H1 (cell line): ENCODE results near the gene NEGR1. TPM values are rescaled to one million over a fixed set of nuclear protein-coding genes. Genes with fewer than 3 reads are reported as not detected.

Experiments used
- CTCF ChIA-PET: fragments of 300-600 bp; sonication (Branson Sonifier 250); formaldehyde crosslinking; loops from one replicate; lab custom pipeline; 2021; ENCODE audit not compliant: partially characterized antibody; lab: Charles Lee
- POLR2A ChIA-PET: fragments of 300-600 bp; sonication (Branson Sonifier 250); formaldehyde crosslinking; loops from one replicate; lab custom pipeline; 2021; ENCODE audit warnings: inconsistent platforms; ENCODE audit not compliant: partially characterized antibody; lab: Charles Lee
- DNase-seq, 2 experiments: peaks; one replicate each; pipeline versions ENCODE4 v3.0.0 to v3.0.0-alpha.2; 2010 to 2022; ENCODE audit warnings: low spot score in 2 of 2, low read depth in 1 of 2, mixed read lengths in 1 of 2
- FAIRE-seq: peaks from 2 replicates; lab custom pipeline; 2011; peaks lifted over from hg19 to GRCh38; lab: Jason Lieb, UNC
- H2AFZ ChIP-seq: 2 replicates; pipeline ENCODE4 v1.8.1; 2012; ENCODE audit warnings: low read length, inconsistent platforms
- H2AK5ac ChIP-seq: 2 replicates; pipeline ENCODE4 v1.6.1; 2013; ENCODE audit warnings: low read depth, low read length
- H2BK120ac ChIP-seq: replicated peaks from 2 replicates; pipeline ENCODE3; 2013; ENCODE audit warnings: low read depth, low read length, inconsistent platforms
- H2BK12ac ChIP-seq: 2 replicates; pipeline ENCODE4 v1.6.1; 2013; ENCODE audit warnings: low read depth, low read length
- H2BK15ac ChIP-seq: 2 replicates; pipeline ENCODE4 v1.6.1; 2013; ENCODE audit warnings: low read length
- H2BK20ac ChIP-seq: 2 replicates; pipeline ENCODE4 v1.6.1; 2013; ENCODE audit warnings: low read length
- H2BK5ac ChIP-seq: 2 replicates; pipeline ENCODE4 v1.6.1; 2013; ENCODE audit warnings: low read depth, low read length
- H3K14ac ChIP-seq: 2 replicates; pipeline ENCODE4 v1.6.1; 2013; ENCODE audit warnings: inconsistent platforms; ENCODE audit not compliant: insufficient read length
- H3K18ac ChIP-seq: 2 replicates; pipeline ENCODE4 v1.6.1; 2013; ENCODE audit warnings: low read length; ENCODE audit errors: extremely low read depth
- H3K23ac ChIP-seq: 2 replicates; pipeline ENCODE4 v1.6.1; 2013; ENCODE audit warnings: inconsistent platforms; ENCODE audit not compliant: insufficient read length
- H3K23me2 ChIP-seq: 2 replicates; pipeline ENCODE4 v1.6.1; 2013; ENCODE audit warnings: low read depth, low read length
- H3K27ac ChIP-seq: 2 replicates; pipeline ENCODE4 v1.6.1; 2011; ENCODE audit warnings: low read depth, low read length, inconsistent platforms
- H3K27me3 ChIP-seq, 4 experiments: replicated peaks in 1 of 4; 1 replicate in 1 of 4; 2 replicates in 3 of 4; pipeline versions ENCODE4 v1.6.1 to v1.8.1; 2011 to 2013; ENCODE audit warnings: low read length in 3 of 4, mild to moderate bottlenecking in 3 of 4, inconsistent platforms in 2 of 4, mixed read lengths in 2 of 4, moderate library complexity in 1 of 4; ENCODE audit not compliant: control insufficient read depth in 3 of 4, insufficient read depth in 3 of 4; ENCODE audit errors: extremely low read depth in 1 of 4
- H3K36me3 ChIP-seq, 4 experiments: 2 replicates each; pipeline versions ENCODE4 v1.6.1 to v1.8.1; 2011 to 2013; ENCODE audit warnings: mild to moderate bottlenecking in 4 of 4, low read length in 3 of 4, moderate library complexity in 2 of 4, control low read depth in 1 of 4, inconsistent platforms in 1 of 4; ENCODE audit not compliant: insufficient read depth in 4 of 4, control insufficient read depth in 2 of 4
- H3K4ac ChIP-seq: replicated peaks from 2 replicates; pipeline ENCODE3; 2013; ENCODE audit warnings: low read length, low read depth, mixed read lengths, inconsistent platforms; ENCODE audit not compliant: insufficient read length
- H3K4me1 ChIP-seq, 4 experiments: replicated peaks in 1 of 4; 1 replicate in 1 of 4; 2 replicates in 3 of 4; pipeline versions ENCODE4 v1.6.1 to v1.8.1; 2011 to 2013; ENCODE audit warnings: low read length in 3 of 4, inconsistent platforms in 2 of 4, mixed read lengths in 1 of 4; ENCODE audit not compliant: insufficient read depth in 4 of 4, control insufficient read depth in 3 of 4
- H3K4me2 ChIP-seq, 2 experiments: 2 replicates each; pipeline versions ENCODE4 v1.6.1 to v1.8.1; 2011 to 2013; ENCODE audit warnings: low read depth in 2 of 2, low read length in 2 of 2, control low read depth in 1 of 2, inconsistent platforms in 1 of 2, mild to moderate bottlenecking in 1 of 2; ENCODE audit not compliant: insufficient read depth in 1 of 2
- H3K4me3 ChIP-seq, 4 experiments: fragments of 200-600, 300-600 bp in 1 of 4; sonication (generic), shearing (Covaris generic), sonication (Bioruptor Twin) in 1 of 4; 2 replicates each; pipeline versions ENCODE4 v1.5.1 to v1.8.1; 2011 to 2016; ENCODE audit warnings: low read length in 4 of 4, low read depth in 3 of 4, control low read depth in 2 of 4, inconsistent platforms in 2 of 4, mild to moderate bottlenecking in 2 of 4, mixed read lengths in 1 of 4, moderate library complexity in 1 of 4; ENCODE audit not compliant: insufficient read depth in 2 of 4; ENCODE audit errors: extremely low read depth in 1 of 4
- H3K56ac ChIP-seq: replicated peaks from 2 replicates; pipeline ENCODE3; 2013; ENCODE audit warnings: low read depth, mild to moderate bottlenecking, mixed read lengths, low read length, inconsistent platforms; ENCODE audit not compliant: insufficient read length
- H3K79me1 ChIP-seq: 2 replicates; pipeline ENCODE4 v1.6.1; 2013; ENCODE audit warnings: low read depth, low read length, control low read depth
- H3K79me2 ChIP-seq, 2 experiments: 2 replicates each; pipeline versions ENCODE4 v1.6.1 to v1.8.1; 2012 to 2013; ENCODE audit warnings: low read length in 2 of 2, mild to moderate bottlenecking in 2 of 2, inconsistent platforms in 1 of 2; ENCODE audit not compliant: insufficient read depth in 2 of 2, control insufficient read depth in 1 of 2
- H3K9ac ChIP-seq, 4 experiments: replicated peaks in 1 of 4; 1 replicate in 1 of 4; 2 replicates in 3 of 4; pipeline versions ENCODE4 v1.6.1 to v1.8.1; 2011 to 2013; ENCODE audit warnings: low read depth in 3 of 4, low read length in 3 of 4, control low read depth in 2 of 4, mild to moderate bottlenecking in 2 of 4, moderate library complexity in 2 of 4, inconsistent platforms in 1 of 4; ENCODE audit errors: extremely low read depth in 1 of 4
- H3K9me3 ChIP-seq, 2 experiments: 2 replicates each; pipeline versions ENCODE4 v1.6.1 to v1.8.1; 2012 to 2013; ENCODE audit warnings: mild to moderate bottlenecking in 2 of 2, moderate library complexity in 2 of 2, control low read depth in 1 of 2, inconsistent platforms in 1 of 2, low read depth in 1 of 2, low read length in 1 of 2, mixed read lengths in 1 of 2; ENCODE audit not compliant: insufficient read depth in 2 of 2
- H4K20me1 ChIP-seq, 2 experiments: replicated peaks in 1 of 2; 2 replicates each; pipeline versions ENCODE3 to v1.8.1; 2011 to 2013; ENCODE audit warnings: inconsistent platforms in 2 of 2, low read length in 2 of 2, mild to moderate bottlenecking in 1 of 2; ENCODE audit not compliant: insufficient read depth in 2 of 2, control insufficient read depth in 1 of 2
- H4K5ac ChIP-seq: 2 replicates; pipeline ENCODE4 v1.6.1; 2013; ENCODE audit warnings: low read length, low read depth, mixed read lengths, inconsistent platforms; ENCODE audit not compliant: insufficient read length
- H4K8ac ChIP-seq: 2 replicates; pipeline ENCODE4 v1.8.0; 2013; ENCODE audit warnings: mild to moderate bottlenecking, moderate library complexity, low read length, inconsistent platforms; ENCODE audit not compliant: insufficient read depth; ENCODE audit errors: extremely low read depth
- H4K91ac ChIP-seq: replicated peaks from 2 replicates; pipeline ENCODE3; 2013; ENCODE audit warnings: low read length, mixed read lengths, inconsistent platforms; ENCODE audit not compliant: insufficient read length
- RFX5 ChIP-seq: IDR thresholded peaks from 2 replicates; pipeline ENCODE4 v1.6.1; 2011; ENCODE audit warnings: low read depth, low read length, improper control_type of control experiment, borderline replicate concordance
- TAF1 ChIP-seq: IDR thresholded peaks from 2 replicates; pipeline ENCODE4 v1.6.1; 2011; ENCODE audit warnings: mild to moderate bottlenecking, low read depth, low read length
- WGBS, 2 experiments: shearing (Covaris generic) in 1 of 2; methylation state at CpG; one replicate each; pipeline versions ENCODE4 v1.1.6 to v1.1.7; 2013 to 2015; ENCODE audit warnings: low lambda C conversion rate in 2 of 2, mixed read lengths in 2 of 2, inconsistent platforms in 1 of 2, low coverage in 1 of 2, missing lambda C conversion rate in 1 of 2; ENCODE audit not compliant: insufficient replicate concordance in 2 of 2, insufficient coverage in 1 of 2, insufficient read length in 1 of 2; ENCODE audit errors: extremely low coverage in 1 of 2, missing lambda C conversion rate in 1 of 2; 5-methylcytosine and 5-hydroxymethylcytosine counted together
- polyA plus RNA-seq, 7 experiments: library from polyadenylated mRNA; depleted of rRNA in 3 of 7; stranded (reverse) in 5 of 7; unstranded in 2 of 7; fragments of >200 nt in 5 of 7; fragments of 200-250 nt in 2 of 7; gene quantifications; 1 replicate in 5 of 7; 2 replicates in 1 of 7; 4 replicates in 1 of 7; pipeline versions ENCODE4 v1.2.1 to v1.2.3, GENCODE V29; 2011 to 2013; ENCODE audit warnings: missing spikeins in 2 of 7, mixed read lengths in 2 of 7
- total RNA-seq: library from RNA; stranded (reverse); fragmentation: NEBNext Ultra II Directional; extraction: Animal tissue kit (Norgen Biotek cat#: 25700); gene quantifications from 2 replicates; pipeline ENCODE4 v1.2.1, GENCODE V29; 2021

Gene NEGR1
- total and polyA plus RNA-seq, 2 of the 8 experiments (the other 6 are each of a cell fraction or from before 2014, with no cell fraction given), result 0.71 to 1.3 TPM

GRCh38 chr1:71857862-71858261 is 424.5 kb downstream of the NEGR1 start:
- Histone ChIP-seq H3K14ac (no peak overlapping the region), H3K79me1 (no peaks in the 10 kb centered on the region), H3K9me3 (no peaks in the 10 kb centered on the region), H3K9ac (no peak overlapping the region), H3K4me1 (peaks cover 0 to 5% (median 0%) of the 10 kb centered on the region in 4 experiments; a peak in 1 of 7 replicates), H3K18ac (no peak overlapping the region), H2BK12ac (no peak overlapping the region), H2BK120ac (no peak overlapping the region), H4K91ac (no peak overlapping the region), H3K4me2 (no peak overlapping the region), H4K8ac (no peak overlapping the region), H2BK15ac (no peak overlapping the region), H3K56ac (no peak overlapping the region), H4K5ac (no peak overlapping the region), H4K20me1 (no peaks in the 10 kb centered on the region), H3K4me3 (no peak overlapping the region), H2BK5ac (no peak overlapping the region), H3K23ac (no peak overlapping the region), H3K23me2 (no peaks in the 10 kb centered on the region), H2AFZ (no peak overlapping the region), H3K4ac (no peak overlapping the region), H3K27me3 (no peaks in the 10 kb centered on the region), H3K36me3 (no peaks in the 10 kb centered on the region), H3K79me2 (no peaks in the 10 kb centered on the region), H2AK5ac (no peak overlapping the region), H2BK20ac (no peak overlapping the region), H3K27ac (no peak overlapping the region)
- POLR2A ChIA-PET, result interaction anchor here (0.7 kb wide), 1 partner anchor 8 kb away, joined by 3 read pairs; no protein-coding TSS in a partner anchor
- DNase-seq (no peak), FAIRE-seq (no peak)
- TF ChIP-seq TAF1, result no peak
- no peak for TF ChIP-seq RFX5
- CTCF ChIA-PET, result interaction anchor here (0.6 to 1.1 kb wide), 2 partner anchors 180 to 584 kb away, joined by 3 read pairs; no protein-coding TSS in a partner anchor
- 79% methylated on average over 1 of the region's 1 CpG; no CpG with 5 or more reads in 1 of the 2 experiments for WGBS, 2 experiments
